Measurements from ENCODE around the gene DPP6.
"Not testable (repeated sequence)": the region's sequence is repeated elsewhere in the genome, so short reads cannot be mapped to it uniquely, and the experiment has no call there.

Gene DPP6

DNA sequence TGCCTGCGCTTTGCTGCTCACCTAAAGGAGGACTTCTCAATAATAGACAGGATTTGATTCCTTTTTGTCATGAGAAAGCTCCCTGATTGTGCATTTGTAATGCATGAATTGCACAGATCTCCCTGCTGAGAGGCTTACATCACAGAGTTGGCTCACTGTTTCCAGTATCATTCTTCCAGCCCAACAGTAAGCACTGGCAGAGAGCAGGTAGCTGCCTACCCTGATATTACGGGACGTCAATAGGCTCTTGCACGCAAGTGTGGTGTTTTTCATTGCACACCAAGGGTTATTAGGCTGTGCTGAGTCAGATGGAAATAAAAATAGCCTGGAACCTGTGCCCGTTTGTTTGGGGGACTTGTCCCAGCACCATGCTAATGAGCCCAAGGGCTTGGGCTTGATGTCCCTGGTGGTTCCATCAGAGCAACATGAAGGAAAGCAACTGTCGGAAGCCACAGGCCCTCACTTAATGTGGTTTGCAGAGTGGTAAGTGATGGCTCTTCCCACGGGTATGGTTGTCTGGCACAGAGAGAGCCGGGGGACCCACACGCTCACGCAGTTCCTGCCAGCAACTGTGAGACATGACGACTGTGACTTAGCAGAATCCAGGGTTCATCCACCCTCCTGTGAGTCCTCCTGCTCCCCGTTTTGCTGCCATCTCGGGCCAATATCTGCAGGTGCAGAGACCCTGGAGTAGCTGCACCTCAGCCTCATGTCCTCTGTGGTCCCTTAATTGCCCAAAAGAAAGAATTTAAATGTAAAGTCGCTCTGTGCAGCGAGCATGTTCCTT is 20.4 kb downstream of the DPP6 start:
- DNase-seq (ENCODE audit: low spot score), result not testable (repeated sequence)

- not testable (repeated sequence) for DNase-seq (ENCODE audit: low spot score)
Observed at GRCh38 chr7:154078523-154078922, 26.3 kb downstream of the DPP6 start.

- DNase-seq (ENCODE audit: low spot score), result not testable (repeated sequence)
Observed at GRCh38 chr7:154080249-154080648, 28.1 kb downstream of the DPP6 start.

DNA sequence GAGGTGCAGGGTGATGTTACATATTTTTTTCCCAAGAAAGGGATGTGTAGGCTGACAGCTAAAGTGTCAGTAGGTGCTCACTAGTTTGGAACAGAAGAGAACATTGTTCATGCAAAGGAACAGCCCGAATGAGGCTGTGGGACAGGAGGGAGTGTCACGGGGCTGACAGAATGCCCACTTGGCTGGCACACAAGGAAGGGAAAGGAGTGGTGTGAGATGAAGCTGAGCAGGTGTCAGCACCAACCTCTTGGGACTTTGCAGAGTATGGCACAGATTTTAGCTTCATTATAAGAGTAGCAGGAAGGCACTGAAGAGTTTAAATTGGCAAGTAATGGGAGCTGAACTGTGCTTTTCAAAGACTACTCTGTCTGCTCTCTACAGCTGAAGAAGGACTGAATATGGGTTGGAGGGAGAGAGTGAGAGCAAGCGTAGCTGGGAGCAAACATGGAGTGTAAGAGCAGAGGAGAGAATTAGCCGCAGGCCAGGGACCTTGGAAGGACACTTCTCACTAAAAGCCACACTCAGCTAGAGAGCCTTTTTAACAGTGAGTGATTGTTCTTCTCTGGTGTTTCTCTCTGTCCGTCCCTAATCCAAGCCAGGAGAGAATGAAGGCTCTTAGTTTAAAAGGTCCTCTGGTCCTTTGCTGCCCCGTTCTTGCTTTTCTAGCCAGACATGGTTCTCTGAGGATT is 35.0 kb downstream of the DPP6 start:
- not testable (repeated sequence) for DNase-seq (ENCODE audit: low spot score)

GRCh38 chr7:154092093-154092492 is 39.9 kb downstream of the DPP6 start:
- not testable (repeated sequence) for DNase-seq (ENCODE audit: low spot score)

- DNase-seq (ENCODE audit: low spot score), result not testable (repeated sequence)
Observed at GRCh38 chr7:154095201-154095600, 43.0 kb downstream of the DPP6 start.

GRCh38 chr7:154105063-154105462 is 52.9 kb downstream of the DPP6 start:
- not testable (repeated sequence) for DNase-seq (ENCODE audit: low spot score)

- not testable (repeated sequence) for DNase-seq (ENCODE audit: low spot score)
Observed at GRCh38 chr7:154109615-154110014, 57.4 kb downstream of the DPP6 start.

GRCh38 chr7:154113732-154114351 is 61.6 kb downstream of the DPP6 start:
- DNase-seq (ENCODE audit: low spot score), result not testable (repeated sequence)

GRCh38 chr7:154117411-154118390 is 65.5 kb downstream of the DPP6 start:
- not testable (repeated sequence) for DNase-seq (ENCODE audit: low spot score)

GRCh38 chr7:154120825-154121224 is 68.6 kb downstream of the DPP6 start:
- DNase-seq (ENCODE audit: low spot score), result not testable (repeated sequence)

DNA sequence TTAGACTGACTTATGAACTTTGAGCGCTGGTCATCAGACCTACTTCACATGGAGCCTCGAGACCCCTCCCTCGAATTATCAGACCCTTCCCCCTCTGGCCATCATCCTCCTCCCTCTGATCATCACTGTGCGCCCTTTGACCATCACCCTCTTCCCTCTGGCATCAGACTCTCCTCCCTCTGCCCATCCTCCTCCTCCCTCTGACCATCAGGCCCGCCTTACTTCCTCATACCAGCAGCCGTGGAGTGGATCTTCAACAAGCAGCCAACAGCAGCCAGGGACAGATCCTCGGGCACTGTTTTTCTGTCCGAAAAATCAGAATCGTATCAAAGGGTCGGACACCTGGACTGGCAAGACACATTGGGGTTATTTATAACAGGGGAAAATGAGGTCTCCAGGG is 70.5 kb downstream of the DPP6 start:
- DNase-seq (ENCODE audit: low spot score), result not testable (repeated sequence)

GRCh38 chr7:154123397-154123796 is 71.2 kb downstream of the DPP6 start:
- not testable (repeated sequence) for DNase-seq (ENCODE audit: low spot score)

DNA sequence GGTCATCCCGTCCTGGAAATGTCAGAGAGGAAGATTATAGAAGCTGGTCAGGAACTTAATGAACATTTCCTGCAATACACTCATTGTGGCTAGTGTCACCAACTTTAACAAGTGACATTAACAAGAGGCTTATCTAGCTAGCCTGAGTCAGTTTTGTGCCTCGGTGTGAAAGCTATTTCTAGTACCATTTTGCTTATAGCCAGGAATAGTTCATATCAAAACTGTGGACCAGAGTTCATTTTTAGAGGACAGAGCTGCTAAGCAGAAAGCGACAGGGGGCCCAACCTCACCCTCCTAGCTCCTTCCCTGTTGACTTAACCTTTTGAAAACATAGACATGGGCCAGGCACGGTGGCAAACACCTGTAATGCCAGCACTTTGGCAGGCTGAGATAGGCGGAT is 76.9 kb downstream of the DPP6 start:
- not testable (repeated sequence) for DNase-seq (ENCODE audit: low spot score)

GRCh38 chr7:154132617-154133016 is 80.4 kb downstream of the DPP6 start:
- DNase-seq (ENCODE audit: low spot score), result not testable (repeated sequence)

DNA sequence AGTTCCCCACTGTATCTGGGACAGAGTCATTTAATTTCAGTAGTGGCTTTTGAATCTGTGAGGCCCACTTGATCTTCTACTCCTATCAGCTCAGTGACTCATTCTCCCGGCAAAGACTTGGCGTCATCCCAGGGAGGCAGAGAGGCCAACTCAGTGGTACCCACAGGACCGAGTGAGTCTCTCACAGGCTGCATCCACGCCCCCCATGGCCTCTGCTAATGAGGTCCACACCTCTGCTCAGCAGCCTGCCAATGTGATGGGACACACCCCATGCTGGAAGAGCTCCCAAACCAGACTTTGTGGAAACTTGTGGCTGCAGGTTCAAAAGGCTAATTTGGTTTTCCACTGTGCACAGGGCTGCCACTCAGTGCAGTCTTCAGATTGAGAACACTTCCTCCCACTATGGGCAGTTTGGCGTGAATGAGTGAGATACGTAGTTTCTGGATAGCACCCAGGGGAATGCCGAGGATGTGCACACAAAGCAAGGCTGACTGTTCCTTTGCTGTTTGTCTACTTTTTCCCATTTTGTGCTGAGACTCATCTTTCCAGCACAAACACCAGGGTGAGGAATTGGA is 81.6 kb downstream of the DPP6 start:
- not testable (repeated sequence) for DNase-seq (ENCODE audit: low spot score)

- DNase-seq (ENCODE audit: low spot score), result not testable (repeated sequence)
Observed at GRCh38 chr7:154134698-154135097, 82.5 kb downstream of the DPP6 start.

DNA sequence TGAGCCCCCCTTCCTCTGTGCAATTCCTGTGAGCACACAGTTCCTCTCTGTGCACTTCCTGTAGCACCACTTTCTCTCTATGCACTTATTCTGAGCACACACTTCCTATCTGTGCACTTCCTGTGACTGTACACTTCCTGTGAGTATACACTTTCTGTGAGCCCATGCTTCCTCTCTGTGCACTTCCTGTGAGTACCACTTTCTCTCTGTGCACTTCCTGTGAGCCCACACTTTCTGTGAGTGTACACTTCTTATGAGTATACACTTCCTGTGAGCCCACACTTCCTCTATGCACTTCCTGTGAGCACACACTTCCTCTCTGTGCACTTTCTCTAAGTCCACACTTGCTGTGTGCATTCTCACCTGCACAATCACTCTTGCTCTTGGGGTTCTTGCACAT is 83.4 kb downstream of the DPP6 start:
- DNase-seq (ENCODE audit: low spot score), result not testable (repeated sequence)

DNA sequence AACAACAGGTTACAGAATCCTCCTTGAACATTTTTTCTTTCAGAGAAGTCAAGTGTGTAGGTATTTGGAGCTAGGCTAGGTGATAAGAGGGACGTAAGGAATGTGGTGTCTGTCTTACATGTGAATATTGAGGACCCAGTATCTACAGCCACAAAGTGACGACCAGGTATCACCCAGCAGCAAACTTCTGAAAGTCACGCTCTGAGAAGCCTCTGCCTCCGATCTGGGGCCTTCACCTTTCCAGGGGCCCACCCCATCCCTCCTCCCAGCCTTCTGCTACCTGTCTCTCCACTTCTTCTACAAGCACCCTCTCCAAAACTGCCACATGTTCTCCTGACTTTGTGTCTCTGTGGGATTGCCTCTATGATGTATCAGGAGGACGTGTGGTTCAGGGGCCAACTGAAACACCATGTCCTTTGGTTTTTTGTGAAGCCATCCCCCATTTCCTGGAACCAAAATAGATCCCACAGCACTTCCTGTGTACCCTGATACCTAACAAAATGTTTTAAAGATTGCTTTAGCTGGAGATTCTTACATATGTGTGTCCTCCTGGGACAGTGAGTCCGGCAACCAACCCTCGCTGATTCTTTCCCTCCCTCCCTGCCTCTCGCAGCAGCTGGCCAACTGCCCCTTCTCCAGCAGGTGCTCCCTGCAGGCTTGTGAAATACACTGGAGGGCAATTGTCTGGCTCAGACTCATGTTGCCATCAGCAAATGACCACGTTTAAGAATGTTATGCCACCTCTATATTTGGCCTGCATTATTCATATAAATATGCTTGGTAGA is 93.9 kb downstream of the DPP6 start:
- DNase-seq (ENCODE audit: low spot score), result not testable (repeated sequence)

DNA sequence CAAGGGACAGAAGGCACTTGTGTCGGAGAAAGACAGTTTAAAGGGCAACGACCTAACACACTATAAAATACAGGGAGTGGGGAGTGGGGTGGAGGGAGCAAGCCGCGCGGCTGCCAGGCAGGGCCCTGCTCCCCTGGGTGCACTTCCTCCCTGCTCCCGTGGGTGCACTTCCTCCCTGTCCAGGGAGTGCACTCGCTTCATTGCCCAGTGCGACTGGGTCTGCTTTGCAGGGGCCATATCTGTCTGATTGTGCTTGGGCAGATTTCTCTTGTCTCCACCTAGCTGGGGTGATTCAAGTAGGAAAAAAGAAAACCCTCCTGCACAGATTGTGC is 94.5 kb downstream of the DPP6 start:
- not testable (repeated sequence) for DNase-seq (ENCODE audit: low spot score)
